Measurements from ENCODE around the gene MRPS27. TPM values are rescaled to one million over a fixed set of nuclear protein-coding genes. Genes with fewer than 3 reads are reported as not detected.
A peak's percentile ranks its signal among the peaks of the same experiment; 100 is the strongest.

MRPS27 gene
- total and polyA plus RNA-seq, 2 of the 13 experiments (the other 11 are each of a cell fraction or from before 2014, with no cell fraction given): 71.8 to 115 TPM

DNA sequence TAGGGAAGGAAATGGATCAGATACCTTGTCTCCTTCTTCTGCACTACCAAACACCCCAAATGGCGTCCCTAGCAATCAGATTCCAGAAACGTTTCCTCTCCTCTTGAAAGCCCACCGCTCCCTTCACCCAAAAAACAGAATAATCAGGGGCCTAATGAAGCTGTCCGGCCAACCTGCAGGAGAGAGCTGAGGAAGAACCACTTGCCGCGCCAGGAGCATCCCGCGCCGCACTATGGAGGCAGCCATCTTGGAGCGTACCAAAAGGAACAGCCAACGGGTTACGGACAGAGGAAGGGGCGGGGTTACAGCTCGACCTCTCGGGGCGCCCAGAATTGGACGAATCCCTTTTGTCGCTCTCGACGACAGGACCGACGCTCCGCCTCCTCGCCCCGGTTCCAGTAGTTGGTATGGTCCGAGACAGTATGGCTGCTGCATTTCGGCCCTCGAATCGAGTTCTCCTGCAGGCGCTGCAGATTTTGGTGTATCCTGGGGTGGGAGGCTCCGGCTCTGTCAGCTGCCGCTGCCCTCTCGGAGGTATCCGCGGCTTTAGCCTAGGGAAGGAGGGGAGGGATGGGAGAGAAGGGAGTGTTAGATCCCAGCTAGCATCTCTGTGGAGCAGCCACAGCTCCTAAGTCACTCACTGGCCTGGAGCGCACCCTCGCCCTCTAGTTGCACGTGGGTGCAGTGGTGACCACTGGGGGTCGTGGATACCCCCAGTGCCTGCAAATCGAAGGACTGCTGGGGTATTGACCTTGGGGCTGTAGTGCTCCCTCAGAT is at the start of gene MRPS27, which contains the start of gene PTCD2 (continued):
- TF ChIP-seq, protein P1, sequence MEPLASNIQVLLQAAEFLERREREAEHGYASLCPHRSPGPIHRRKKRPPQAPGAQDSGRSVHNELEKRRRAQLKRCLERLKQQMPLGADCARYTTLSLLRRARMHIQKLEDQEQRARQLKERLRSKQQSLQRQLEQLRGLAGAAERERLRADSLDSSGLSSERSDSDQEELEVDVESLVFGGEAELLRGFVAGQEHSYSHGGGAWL (CRISPR knock-in tag; IDR thresholded peaks at IDR 0.05): peak; percentile 84; the same call in 1 of the 2 replicates
- no peak for TF ChIP-seq ELF4 (CRISPR knock-in tag; IDR thresholded peaks at IDR 0.05; ENCODE audit: borderline replicate concordance)
- TF ChIP-seq ZNF180 (CRISPR knock-in tag; IDR thresholded peaks at IDR 0.05; ENCODE audit: borderline replicate concordance, low read depth): no peak
- TF ChIP-seq, protein P2, sequence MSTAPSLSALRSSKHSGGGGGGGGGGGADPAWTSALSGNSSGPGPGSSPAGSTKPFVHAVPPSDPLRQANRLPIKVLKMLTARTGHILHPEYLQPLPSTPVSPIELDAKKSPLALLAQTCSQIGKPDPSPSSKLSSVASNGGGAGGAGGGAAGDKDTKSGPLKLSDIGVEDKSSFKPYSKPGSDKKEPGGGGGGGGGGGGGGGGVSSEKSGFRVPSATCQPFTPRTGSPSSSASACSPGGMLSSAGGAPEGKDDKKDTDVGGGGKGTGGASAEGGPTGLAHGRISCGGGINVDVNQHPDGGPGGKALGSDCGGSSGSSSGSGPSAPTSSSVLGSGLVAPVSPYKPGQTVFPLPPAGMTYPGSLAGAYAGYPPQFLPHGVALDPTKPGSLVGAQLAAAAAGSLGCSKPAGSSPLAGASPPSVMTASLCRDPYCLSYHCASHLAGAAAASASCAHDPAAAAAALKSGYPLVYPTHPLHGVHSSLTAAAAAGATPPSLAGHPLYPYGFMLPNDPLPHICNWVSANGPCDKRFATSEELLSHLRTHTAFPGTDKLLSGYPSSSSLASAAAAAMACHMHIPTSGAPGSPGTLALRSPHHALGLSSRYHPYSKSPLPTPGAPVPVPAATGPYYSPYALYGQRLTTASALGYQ (CRISPR knock-in tag; IDR thresholded peaks at IDR 0.05): 0 out of 2 replicates have a peak, but pooled peaks have one; percentile 11
- 0 out of 2 replicates have a peak, but pooled peaks have one; percentile 61 for TF ChIP-seq ATRX (CRISPR knock-in tag; IDR thresholded peaks at IDR 0.05; ENCODE audit: borderline replicate concordance)
- peak; percentile 36; the same call in 1 of the 2 replicates for TF ChIP-seq RFX5 (IDR thresholded peaks at IDR 0.05; ENCODE audit: low read depth, low read length)
- peak; percentile 95 for TF ChIP-seq POLR2G (IDR thresholded peaks at IDR 0.05; ENCODE audit: low read depth, low read length)
- 0 out of 2 replicates have a peak, but pooled peaks have one; percentile 42 for TF ChIP-seq ZNF775 (CRISPR knock-in tag; IDR thresholded peaks at IDR 0.05; ENCODE audit: borderline replicate concordance)
- TF ChIP-seq, protein P3, sequence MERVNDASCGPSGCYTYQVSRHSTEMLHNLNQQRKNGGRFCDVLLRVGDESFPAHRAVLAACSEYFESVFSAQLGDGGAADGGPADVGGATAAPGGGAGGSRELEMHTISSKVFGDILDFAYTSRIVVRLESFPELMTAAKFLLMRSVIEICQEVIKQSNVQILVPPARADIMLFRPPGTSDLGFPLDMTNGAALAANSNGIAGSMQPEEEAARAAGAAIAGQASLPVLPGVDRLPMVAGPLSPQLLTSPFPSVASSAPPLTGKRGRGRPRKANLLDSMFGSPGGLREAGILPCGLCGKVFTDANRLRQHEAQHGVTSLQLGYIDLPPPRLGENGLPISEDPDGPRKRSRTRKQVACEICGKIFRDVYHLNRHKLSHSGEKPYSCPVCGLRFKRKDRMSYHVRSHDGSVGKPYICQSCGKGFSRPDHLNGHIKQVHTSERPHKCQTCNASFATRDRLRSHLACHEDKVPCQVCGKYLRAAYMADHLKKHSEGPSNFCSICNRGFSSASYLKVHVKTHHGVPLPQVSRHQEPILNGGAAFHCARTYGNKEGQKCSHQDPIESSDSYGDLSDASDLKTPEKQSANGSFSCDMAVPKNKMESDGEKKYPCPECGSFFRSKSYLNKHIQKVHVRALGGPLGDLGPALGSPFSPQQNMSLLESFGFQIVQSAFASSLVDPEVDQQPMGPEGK (CRISPR knock-in tag; IDR thresholded peaks at IDR 0.05): peak; percentile 55
- TF ChIP-seq MEF2D (CRISPR knock-in tag; IDR thresholded peaks at IDR 0.05): peak; percentile 45; the same call in 1 of the 2 replicates
- peak; percentile 42; the same call in 1 of the 2 replicates for TF ChIP-seq KDM3A (CRISPR knock-in tag; IDR thresholded peaks at IDR 0.05; ENCODE audit: low read depth)
- TF ChIP-seq, protein P4, sequence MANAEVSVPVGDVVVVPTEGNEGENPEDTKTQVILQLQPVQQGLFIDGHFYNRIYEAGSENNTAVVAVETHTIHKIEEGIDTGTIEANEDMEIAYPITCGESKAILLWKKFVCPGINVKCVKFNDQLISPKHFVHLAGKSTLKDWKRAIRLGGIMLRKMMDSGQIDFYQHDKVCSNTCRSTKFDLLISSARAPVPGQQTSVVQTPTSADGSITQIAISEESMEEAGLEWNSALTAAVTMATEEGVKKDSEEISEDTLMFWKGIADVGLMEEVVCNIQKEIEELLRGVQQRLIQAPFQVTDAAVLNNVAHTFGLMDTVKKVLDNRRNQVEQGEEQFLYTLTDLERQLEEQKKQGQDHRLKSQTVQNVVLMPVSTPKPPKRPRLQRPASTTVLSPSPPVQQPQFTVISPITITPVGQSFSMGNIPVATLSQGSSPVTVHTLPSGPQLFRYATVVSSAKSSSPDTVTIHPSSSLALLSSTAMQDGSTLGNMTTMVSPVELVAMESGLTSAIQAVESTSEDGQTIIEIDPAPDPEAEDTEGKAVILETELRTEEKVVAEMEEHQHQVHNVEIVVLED (CRISPR knock-in tag; IDR thresholded peaks at IDR 0.05; ENCODE audit: borderline replicate concordance): peak; percentile 73
- peak; percentile 95 for TF ChIP-seq POLR2AphosphoS5 (IDR thresholded peaks at IDR 0.05; ENCODE audit: low read depth, low read length)
- no peak for TF ChIP-seq JUNB (CRISPR knock-in tag; IDR thresholded peaks at IDR 0.05; ENCODE audit: borderline replicate concordance)
- TF ChIP-seq CBX5 (CRISPR knock-in tag; IDR thresholded peaks at IDR 0.05; ENCODE audit: borderline replicate concordance): peak; percentile 43; the same call in 1 of the 2 replicates
- no peak for TF ChIP-seq ZEB1 (IDR thresholded peaks at IDR 0.05; ENCODE audit: insufficient replicate concordance, low read depth)
- TF ChIP-seq, protein P5, sequence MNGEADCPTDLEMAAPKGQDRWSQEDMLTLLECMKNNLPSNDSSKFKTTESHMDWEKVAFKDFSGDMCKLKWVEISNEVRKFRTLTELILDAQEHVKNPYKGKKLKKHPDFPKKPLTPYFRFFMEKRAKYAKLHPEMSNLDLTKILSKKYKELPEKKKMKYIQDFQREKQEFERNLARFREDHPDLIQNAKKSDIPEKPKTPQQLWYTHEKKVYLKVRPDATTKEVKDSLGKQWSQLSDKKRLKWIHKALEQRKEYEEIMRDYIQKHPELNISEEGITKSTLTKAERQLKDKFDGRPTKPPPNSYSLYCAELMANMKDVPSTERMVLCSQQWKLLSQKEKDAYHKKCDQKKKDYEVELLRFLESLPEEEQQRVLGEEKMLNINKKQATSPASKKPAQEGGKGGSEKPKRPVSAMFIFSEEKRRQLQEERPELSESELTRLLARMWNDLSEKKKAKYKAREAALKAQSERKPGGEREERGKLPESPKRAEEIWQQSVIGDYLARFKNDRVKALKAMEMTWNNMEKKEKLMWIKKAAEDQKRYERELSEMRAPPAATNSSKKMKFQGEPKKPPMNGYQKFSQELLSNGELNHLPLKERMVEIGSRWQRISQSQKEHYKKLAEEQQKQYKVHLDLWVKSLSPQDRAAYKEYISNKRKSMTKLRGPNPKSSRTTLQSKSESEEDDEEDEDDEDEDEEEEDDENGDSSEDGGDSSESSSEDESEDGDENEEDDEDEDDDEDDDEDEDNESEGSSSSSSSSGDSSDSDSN (CRISPR knock-in tag; IDR thresholded peaks at IDR 0.05): peak; percentile 59
- TF ChIP-seq BCL6 (CRISPR knock-in tag; IDR thresholded peaks at IDR 0.05): no peak
- peak; percentile 72; the same call in 1 of the 2 replicates for TF ChIP-seq ERF (CRISPR knock-in tag; IDR thresholded peaks at IDR 0.05)

Measured in HepG2 (cell line).